Measurements from ENCODE around the gene NEURL2.

NEURL2 gene

GRCh38 chr20:45890985-45891983 is at the start of gene NEURL2, which contains the start of gene CTSA:
TSS of gene NEURL2 (minus strand) at chr20:45891208. CDS start at chr20:45890991, 217 bp downstream.
TSS of gene CTSA (plus strand) at chr20:45891335. CDS start at chr20:45891569, 234 bp downstream.
- DNase-seq (ENCODE audit: low read depth) = no peak
- TF ChIP-seq CTCF (conservative IDR thresholded peaks at IDR 0.05; ENCODE audit: low read depth, low read length) = no peak
- peak within 1 kb of the TSS; percentile 73 for H3K4me3 ChIP-seq (ENCODE audit: low read length)

- TF ChIP-seq CTCF (conservative IDR thresholded peaks at IDR 0.05; ENCODE audit: low read depth, low read length) = no peak
- H3K4me3 ChIP-seq (ENCODE audit: low read length) = no peak overlapping the region
- DNase-seq (ENCODE audit: low read depth) = no peak
Observed at GRCh38 chr20:45940469-45940868, 49.5 kb upstream of the NEURL2 start.

- no peak overlapping the region for H3K4me3 ChIP-seq (ENCODE audit: low read length)
- peak; percentile 75 for DNase-seq (ENCODE audit: low read depth)
- TF ChIP-seq CTCF (conservative IDR thresholded peaks at IDR 0.05; ENCODE audit: low read depth, low read length) = peak; percentile 16
Observed at GRCh38 chr20:45940053-45940452, 49.0 kb upstream of the NEURL2 start.

- no peak for DNase-seq (ENCODE audit: low read depth)
- no peak for TF ChIP-seq CTCF (conservative IDR thresholded peaks at IDR 0.05; ENCODE audit: low read depth, low read length)
- H3K4me3 ChIP-seq (ENCODE audit: low read length) = no peak overlapping the region
Observed at GRCh38 chr20:45938727-45939438, 47.9 kb upstream of the NEURL2 start.

- H3K4me3 ChIP-seq (ENCODE audit: low read length) = no peak overlapping the region
- TF ChIP-seq CTCF (conservative IDR thresholded peaks at IDR 0.05; ENCODE audit: low read depth, low read length) = no peak
- no peak for DNase-seq (ENCODE audit: low read depth)
Observed at GRCh38 chr20:45937765-45938164, 46.8 kb upstream of the NEURL2 start.

- DNase-seq (ENCODE audit: low read depth) = no peak
- peak overlapping the region; percentile 86 for H3K4me3 ChIP-seq (ENCODE audit: low read length)
- no peak for TF ChIP-seq CTCF (conservative IDR thresholded peaks at IDR 0.05; ENCODE audit: low read depth, low read length)
Observed at GRCh38 chr20:45935416-45936046, 44.5 kb upstream of the NEURL2 start.
